DMS153 (cell line): ENCODE measurements around the gene ENTR1.
"Not testable (repeated sequence)": the region's sequence is repeated elsewhere in the genome, so short reads cannot be mapped to it uniquely, and the experiment has no call there.

Experiments used
- DNase-seq: peaks from one replicate; lab custom pipeline; 2025; lab: John Stamatoyannopoulos, UW

Gene ENTR1

DNA sequence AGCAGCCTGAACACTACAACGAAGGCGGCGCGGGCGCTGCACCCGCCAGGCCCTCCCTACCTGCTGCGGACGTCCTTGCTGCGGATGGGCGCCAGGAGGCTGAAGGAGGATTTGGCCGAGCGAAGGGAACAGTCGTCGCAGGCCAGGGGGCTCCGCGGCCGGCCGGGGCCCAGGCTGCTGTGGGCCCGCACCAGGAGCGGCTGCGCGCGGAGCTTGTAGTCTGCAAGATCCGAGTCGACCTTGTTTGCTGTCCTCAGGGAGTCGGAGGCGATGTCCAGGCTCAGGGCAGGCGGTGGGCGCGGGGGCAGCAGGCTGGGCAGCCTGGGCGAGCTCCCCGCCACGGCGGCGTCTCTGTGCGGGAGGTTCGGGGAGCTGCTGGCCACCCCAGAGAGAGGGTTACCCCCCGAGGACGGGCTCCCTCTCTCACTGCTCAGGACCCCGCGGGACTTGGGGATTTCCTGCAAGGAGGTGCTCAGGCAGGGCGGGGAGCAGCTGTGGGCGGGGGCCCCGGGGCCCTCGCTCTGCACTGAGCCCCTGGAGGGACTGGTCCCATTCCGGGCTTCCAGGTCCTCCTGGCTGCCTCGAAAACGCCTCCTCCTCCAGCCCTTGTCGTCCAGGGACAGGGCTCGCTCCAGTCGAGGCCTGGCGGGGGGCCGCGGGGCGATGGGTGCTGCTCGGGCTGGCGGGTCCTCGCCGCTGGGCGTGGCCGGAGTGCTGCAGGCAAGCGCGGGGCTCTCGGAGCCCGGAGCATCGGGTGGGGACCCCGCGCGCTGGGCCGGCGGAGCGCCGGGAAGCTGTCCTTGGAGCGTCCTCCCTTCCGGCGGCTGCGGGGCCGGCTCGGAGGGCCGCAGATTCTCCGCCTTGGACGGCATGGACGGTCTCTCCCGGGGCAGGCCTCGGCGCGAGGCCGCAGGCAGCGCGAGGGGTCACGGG lies 28.4 kb upstream of the ENTR1 start:
- no peak for DNase-seq

DNA sequence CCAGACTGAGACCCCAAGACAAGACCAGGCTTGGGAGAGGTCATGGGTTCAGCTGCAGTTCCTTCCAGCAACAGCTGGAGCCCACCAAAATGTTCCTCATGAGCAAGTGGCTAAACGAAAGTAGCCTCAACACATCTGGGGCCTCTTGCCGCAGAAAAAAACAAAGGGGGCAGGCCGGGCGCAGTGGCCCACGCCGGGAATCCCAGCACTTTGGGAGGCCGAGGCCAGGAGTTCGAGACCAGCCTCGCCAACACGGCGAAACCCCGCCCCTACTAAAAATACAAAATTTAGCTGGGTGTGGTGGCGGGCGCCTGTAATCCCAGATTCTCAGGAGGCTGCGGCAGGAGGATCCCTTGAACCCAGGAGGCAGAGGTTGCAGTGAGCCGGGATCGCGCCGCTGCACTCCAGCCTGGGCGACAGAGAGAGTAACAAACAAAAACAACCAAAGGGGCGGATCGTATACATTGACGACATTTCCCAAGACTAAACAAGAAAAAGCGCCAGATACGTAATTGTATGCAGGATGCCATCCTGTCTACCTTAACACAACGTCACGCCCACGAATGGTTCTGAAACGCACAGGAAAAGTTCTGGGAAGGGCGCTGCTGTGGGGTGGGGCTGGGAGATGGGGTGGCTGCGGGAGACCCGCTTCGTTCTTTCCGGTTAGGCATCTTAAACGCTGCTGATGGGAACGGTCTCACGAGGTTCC lies 27.6 kb upstream of the ENTR1 start:
- DNase-seq = no peak

DNA sequence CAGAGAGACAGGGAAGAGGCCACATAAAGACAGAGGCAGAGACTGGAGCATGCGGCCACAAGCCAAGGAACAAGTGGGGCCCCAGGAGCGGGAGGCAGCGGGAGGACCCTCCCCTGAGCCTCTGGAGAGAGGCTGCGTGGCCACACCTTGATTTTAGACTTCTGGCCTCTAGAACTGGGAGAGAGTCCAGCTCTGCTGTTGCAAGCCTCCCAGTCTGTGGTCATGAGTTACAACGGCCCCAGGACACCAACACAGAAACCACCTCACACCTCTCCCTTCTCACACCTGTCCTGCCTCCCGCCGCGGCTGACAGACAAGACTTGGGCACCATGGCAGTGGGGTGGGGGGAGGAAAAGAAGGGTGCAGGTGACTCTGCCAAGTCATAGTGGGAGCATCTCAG lies 27.0 kb upstream of the ENTR1 start:
- no peak for DNase-seq

- DNase-seq = no peak
Observed at GRCh38 chr9:136436055-136436634, 25.7 kb upstream of the ENTR1 start.

DNA sequence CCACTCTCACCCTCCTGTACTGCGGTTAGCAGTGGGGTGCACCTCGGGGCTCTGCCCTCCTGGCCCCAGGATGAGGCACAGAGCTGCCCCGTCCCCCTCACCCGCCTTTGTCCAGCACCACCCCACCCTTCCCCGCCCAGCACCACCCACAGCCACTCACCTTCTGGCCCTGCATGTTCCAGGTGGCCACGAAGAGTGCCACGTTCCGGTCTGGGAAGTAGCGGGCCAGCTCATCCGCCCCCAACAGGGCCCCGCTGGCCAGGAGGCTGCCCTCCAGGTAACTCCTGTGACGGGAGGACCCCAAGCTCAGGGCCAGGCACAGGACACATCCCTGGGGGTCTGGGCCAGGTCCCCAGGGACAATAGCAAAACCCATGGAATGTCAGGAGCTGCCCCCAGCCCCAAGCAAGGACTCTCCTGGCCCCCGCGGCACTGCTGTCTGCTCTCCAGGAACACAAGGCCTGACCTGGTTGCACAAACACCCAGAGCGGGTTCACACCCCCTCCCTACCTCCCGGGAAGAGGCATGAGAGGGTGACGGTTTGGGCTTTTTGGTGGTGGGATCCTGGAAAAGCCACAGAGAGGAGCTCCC lies 24.3 kb upstream of the ENTR1 start:
- no peak for DNase-seq

- DNase-seq = no peak
Observed at GRCh38 chr9:136433849-136434579, 23.6 kb upstream of the ENTR1 start.

- no peak for DNase-seq
Observed at GRCh38 chr9:136433043-136433715, 22.8 kb upstream of the ENTR1 start.

- DNase-seq = no peak
Observed at GRCh38 chr9:136432591-136432990, 22.2 kb upstream of the ENTR1 start.

GRCh38 chr9:136431782-136432350 lies 21.5 kb upstream of the ENTR1 start:
- DNase-seq = no peak

DNA sequence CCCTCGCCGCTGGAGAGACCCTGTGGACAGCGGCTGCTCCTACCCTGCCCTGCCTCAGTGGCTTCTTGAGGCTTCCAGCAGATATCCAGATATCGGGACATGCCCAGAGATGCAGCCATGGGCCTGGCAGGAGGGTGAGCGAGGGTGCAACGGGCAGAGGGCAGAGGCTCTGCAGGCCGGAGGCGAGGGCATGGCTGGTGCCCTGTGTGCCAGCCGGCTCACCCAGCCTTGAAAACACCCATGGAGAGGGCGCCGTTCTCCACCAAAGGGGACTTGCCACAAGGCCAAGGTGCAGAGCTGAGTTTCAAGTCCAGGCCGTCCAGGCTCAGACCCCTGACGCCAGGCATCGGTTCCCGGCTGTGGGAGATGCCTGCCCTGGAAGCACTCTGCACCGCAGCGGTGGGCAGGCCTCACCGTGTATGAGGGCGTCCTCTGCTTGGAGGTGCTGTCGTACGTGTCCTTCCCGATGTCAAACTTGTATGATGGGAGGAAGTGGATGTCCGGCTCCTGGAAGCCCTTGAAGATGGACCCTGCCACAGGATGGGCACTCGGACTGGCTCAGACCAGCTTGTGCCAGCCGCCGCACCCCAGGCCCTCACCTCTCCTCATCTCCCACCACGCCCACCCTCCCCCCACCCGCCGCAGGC lies 20.3 kb upstream of the ENTR1 start:
- DNase-seq = no peak

DNA sequence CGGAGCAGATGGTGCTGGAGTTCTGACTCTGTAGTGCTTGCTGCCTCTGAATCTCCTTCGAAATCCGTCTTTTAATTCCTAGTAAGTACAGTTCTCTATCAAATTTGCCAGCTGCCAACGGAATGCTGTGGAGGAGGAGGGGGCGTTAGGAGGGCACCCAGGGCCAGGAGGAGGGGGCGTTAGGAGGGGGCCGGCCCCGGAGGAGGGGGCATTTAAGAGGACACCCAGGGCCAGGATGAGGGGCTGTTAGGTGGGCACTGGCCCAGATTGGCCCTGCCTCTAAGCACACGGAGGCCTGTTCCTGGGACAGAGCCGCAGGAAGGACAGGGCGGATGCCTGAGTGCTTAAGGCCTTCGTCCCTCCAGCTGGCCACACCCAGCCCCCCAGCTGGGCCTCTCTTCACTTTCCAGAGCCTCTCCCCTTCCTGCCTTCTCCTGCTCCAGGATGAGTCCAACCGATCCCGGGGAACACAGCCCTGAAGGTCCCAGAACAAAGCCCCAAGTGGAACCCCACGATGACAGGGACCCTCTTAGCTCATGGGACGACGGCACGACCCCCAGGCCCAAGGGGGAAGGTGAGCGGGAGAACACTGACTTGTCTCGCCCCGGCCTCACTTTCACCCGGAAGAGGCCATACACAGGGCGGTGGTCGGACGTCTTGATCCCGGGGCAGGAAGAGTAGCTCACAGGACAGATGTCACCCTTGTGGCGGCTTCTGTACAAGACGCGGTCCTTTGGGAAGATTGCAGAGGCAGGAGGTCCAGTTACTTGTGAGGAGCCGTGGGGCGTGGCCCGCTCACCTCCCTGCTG lies 19.5 kb upstream of the ENTR1 start:
- DNase-seq = no peak

- DNase-seq = no peak
Observed at GRCh38 chr9:136429075-136429628, 18.7 kb upstream of the ENTR1 start.

DNA sequence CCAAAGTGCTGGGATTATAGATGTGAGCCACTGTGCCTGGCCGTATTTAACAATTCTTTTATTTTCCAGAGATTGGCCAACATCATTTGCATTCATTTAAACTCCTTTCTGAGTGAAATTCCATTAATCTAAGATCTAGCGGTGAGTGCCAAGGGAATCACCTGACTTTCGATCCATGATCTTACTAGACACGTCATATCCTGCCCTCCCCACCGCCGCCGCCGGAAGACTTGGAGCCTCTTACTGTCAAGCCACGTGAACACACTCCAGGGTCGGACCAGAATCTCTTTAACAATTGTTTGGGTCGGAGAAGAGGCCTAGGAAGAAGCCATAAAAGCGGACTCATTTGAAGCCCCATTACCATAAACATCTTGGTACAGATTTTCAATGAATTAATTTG lies 16.4 kb upstream of the ENTR1 start:
- no peak for DNase-seq

- DNase-seq = not testable (repeated sequence)
Observed at GRCh38 chr9:136425367-136425766, 15.0 kb upstream of the ENTR1 start.

DNA sequence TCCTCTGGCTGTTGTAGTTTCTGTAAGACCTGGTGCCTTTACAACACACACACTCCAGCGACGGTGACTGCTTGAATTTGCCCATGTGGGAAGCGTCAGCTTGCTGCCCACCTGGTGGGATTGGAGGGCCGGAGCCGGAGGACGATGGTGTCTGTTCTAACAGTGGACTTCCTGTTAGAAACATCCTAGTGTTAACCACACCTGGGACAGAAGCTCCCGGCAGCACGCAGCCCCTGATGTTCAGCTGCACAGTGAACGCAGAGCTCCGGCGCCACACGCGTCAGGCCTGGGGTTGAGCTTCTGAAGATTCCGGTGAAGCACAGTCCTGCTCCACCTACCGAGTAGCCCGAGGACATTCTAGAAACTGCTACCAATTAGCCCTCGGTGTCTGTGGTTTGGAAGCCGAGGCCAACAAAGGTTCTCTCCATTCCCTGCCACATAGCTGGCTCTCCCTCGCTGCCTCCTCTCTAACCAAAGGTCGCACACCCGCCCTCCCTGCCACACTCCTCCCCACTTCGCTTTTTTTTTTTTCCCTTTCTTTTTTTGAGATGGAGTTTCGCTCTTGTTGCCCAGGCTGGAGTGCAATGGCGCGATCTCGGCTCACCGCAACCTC lies 14.4 kb upstream of the ENTR1 start:
- DNase-seq = no peak

GRCh38 chr9:136423432-136424146 lies 13.2 kb upstream of the ENTR1 start:
- DNase-seq = no peak

- no peak for DNase-seq
Observed at GRCh38 chr9:136422876-136423275, 12.5 kb upstream of the ENTR1 start.

GRCh38 chr9:136421791-136422190 lies 11.4 kb upstream of the ENTR1 start:
- no peak for DNase-seq
